ENCODE results near the gene C20orf141.

C20orf141 gene

GRCh38 chr20:2839732-2840137 is 24.9 kb downstream of the C20orf141 start:
- no peak for DNase-seq (ENCODE audit: low spot score)
- Histone ChIP-seq H3K4me3 (peak overlapping the region; percentile 84), H3K27ac (peak overlapping the region in 1 of 2 donors; percentile 87)
- no peak for TF ChIP-seq CTCF (IDR thresholded peaks at IDR 0.05)

GRCh38 chr20:2840138-2840966 is 25.6 kb downstream of the C20orf141 start, which contains the start of the genes PCED1A and VPS16:
PCED1A (minus strand) TSS chr20:2840655; CDS start chr20:2839912, 743 bp downstream.
VPS16 (plus strand) TSS chr20:2840745; CDS start chr20:2840775, 30 bp downstream.
- peak within 1 kb of the TSS; percentile 84 for H3K4me3 ChIP-seq
- DNase-seq (ENCODE audit: low spot score), result peak; percentile 90
- TF ChIP-seq CTCF (IDR thresholded peaks at IDR 0.05), result no peak
- H3K27ac ChIP-seq, result peak within 1 kb of the TSS; percentile 83 to 87

GRCh38 chr20:2840967-2841531 is 26.3 kb downstream of the C20orf141 start:
- peak overlapping the region; percentile 84 for H3K4me3 ChIP-seq
- DNase-seq (ENCODE audit: low spot score), result peak; percentile 88
- H3K27ac ChIP-seq, result peak overlapping the region; percentile 83 to 87
- TF ChIP-seq CTCF (IDR thresholded peaks at IDR 0.05), result no peak

- no peak overlapping the region for H3K27ac ChIP-seq
- TF ChIP-seq CTCF (IDR thresholded peaks at IDR 0.05), result no peak
- no peak overlapping the region for H3K4me3 ChIP-seq
- peak; percentile 1 for DNase-seq (ENCODE audit: low spot score)
These were observed 30.8 kb downstream of the C20orf141 start for GRCh38 chr20:2845607-2846006.

- no peak for TF ChIP-seq CTCF (IDR thresholded peaks at IDR 0.05)
- H3K4me3 ChIP-seq, result no peak overlapping the region
- peak; percentile 16 for DNase-seq (ENCODE audit: low spot score)
- no peak overlapping the region for H3K27ac ChIP-seq
These were observed 31.9 kb downstream of the C20orf141 start for GRCh38 chr20:2846698-2847097.

GRCh38 chr20:2847802-2848201 is 33.0 kb downstream of the C20orf141 start:
- Histone ChIP-seq H3K4me3 (no peak overlapping the region), H3K27ac (no peak overlapping the region)
- no peak for TF ChIP-seq CTCF (IDR thresholded peaks at IDR 0.05)
- DNase-seq (ENCODE audit: low spot score), result peak; percentile 12
